ENCODE data around the gene TXNDC2.

Gene TXNDC2

DNA sequence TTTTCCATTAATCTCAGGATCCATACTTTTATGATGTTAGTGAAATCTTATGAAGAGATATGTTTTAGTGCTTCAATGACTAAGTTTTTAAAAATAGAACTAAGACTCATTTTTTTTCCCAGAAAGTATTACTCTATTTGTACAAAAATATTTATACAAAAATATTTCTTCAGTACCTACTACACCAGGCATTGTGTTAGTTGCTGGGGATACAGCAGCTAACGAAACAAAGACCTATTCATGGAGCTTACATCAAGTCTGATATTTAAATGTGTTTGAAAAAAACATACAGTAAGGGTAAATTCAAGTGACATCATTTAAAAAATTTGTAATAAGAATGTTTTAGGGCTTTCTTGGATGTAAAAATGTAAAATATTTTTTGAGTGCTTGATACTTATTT, 39.6 kb downstream of the TXNDC2 start:
- TF ChIP-seq, protein P1, sequence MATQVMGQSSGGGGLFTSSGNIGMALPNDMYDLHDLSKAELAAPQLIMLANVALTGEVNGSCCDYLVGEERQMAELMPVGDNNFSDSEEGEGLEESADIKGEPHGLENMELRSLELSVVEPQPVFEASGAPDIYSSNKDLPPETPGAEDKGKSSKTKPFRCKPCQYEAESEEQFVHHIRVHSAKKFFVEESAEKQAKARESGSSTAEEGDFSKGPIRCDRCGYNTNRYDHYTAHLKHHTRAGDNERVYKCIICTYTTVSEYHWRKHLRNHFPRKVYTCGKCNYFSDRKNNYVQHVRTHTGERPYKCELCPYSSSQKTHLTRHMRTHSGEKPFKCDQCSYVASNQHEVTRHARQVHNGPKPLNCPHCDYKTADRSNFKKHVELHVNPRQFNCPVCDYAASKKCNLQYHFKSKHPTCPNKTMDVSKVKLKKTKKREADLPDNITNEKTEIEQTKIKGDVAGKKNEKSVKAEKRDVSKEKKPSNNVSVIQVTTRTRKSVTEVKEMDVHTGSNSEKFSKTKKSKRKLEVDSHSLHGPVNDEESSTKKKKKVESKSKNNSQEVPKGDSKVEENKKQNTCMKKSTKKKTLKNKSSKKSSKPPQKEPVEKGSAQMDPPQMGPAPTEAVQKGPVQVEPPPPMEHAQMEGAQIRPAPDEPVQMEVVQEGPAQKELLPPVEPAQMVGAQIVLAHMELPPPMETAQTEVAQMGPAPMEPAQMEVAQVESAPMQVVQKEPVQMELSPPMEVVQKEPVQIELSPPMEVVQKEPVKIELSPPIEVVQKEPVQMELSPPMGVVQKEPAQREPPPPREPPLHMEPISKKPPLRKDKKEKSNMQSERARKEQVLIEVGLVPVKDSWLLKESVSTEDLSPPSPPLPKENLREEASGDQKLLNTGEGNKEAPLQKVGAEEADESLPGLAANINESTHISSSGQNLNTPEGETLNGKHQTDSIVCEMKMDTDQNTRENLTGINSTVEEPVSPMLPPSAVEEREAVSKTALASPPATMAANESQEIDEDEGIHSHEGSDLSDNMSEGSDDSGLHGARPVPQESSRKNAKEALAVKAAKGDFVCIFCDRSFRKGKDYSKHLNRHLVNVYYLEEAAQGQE (IDR thresholded peaks at IDR 0.05; ENCODE audit: insufficient read depth in 1 of 2, low read depth in 2 of 2, low read length in 2 of 2): no peak
- no peak for TF ChIP-seq FOXP2 (optimal IDR thresholded peaks at IDR 0.05; ENCODE audit: borderline replicate concordance, extremely low read depth, extremely low read length, insufficient read depth)
- no peak for TF ChIP-seq POLR2AphosphoS5 (IDR thresholded peaks at IDR 0.05; ENCODE audit: low read depth, low read length)
- TF ChIP-seq TAF1 (IDR thresholded peaks at IDR 0.05; ENCODE audit: borderline replicate concordance, insufficient read depth, low read length): no peak
- no peak for TF ChIP-seq SIN3A (IDR thresholded peaks at IDR 0.05; ENCODE audit: borderline replicate concordance, insufficient read depth, low read length)

DNA sequence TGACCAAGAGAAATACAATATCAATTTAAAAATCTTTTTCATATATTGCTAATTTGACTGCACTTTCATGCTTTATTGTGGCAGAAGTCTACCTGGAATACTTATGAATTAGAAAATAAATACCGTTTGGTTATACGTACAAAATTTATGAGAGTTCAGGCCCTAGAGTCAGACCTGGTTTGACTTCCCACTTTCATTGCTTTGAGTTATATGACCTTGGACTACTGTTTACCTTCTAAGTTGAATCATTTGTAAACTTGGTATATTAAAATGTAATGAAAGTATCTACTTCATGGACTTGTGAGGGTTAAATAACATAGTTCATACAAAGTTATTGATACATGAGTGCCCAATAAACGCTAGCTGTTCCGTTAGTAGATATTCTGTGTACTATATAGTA, 40.0 kb downstream of the TXNDC2 start:
- no peak for TF ChIP-seq TAF1 (IDR thresholded peaks at IDR 0.05; ENCODE audit: borderline replicate concordance, insufficient read depth, low read length)
- no peak for TF ChIP-seq SIN3A (IDR thresholded peaks at IDR 0.05; ENCODE audit: borderline replicate concordance, insufficient read depth, low read length)
- TF ChIP-seq, protein P1 (IDR thresholded peaks at IDR 0.05; ENCODE audit: insufficient read depth in 1 of 2, low read depth in 2 of 2, low read length in 2 of 2): no peak
- TF ChIP-seq FOXP2 (optimal IDR thresholded peaks at IDR 0.05; ENCODE audit: borderline replicate concordance, extremely low read depth, extremely low read length, insufficient read depth): no peak
- TF ChIP-seq POLR2AphosphoS5 (IDR thresholded peaks at IDR 0.05; ENCODE audit: low read depth, low read length): no peak

DNA sequence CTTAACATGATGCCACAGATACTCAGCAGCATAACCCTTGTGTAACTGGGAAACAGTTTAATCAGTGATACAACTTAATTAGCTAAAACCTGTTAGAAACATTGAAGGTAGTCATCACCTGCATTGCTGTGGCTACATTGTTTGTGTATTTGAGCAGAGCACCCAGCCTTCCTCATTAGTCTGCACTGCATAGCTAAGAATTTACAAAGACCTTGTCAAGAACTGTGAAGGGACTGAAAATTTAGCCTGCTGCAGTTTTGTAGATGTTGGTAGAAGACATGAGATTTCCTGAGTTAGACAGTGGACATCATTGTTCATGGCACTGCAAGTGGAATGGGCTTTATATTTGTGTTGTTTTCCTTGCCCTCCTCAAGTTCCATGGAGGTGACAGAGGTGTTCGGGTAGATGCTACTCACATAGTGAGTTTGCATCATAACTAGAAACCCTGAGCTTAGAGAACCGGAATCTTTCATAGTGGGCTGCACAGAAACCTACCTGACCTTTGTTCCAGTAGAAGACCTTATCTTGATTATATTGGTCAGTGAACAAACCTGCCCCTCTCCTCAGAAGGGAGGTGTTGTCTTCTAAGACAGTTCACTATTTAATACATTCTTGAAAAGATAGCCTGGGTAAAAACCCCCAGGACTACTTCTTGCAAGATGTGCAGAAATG, 40.6 kb downstream of the TXNDC2 start:
- TF ChIP-seq SIN3A (IDR thresholded peaks at IDR 0.05; ENCODE audit: borderline replicate concordance, insufficient read depth, low read length) (no peak), POLR2AphosphoS5 (IDR thresholded peaks at IDR 0.05; ENCODE audit: low read depth, low read length) (no peak), TAF1 (IDR thresholded peaks at IDR 0.05; ENCODE audit: borderline replicate concordance, insufficient read depth, low read length) (no peak), FOXP2 (optimal IDR thresholded peaks at IDR 0.05; ENCODE audit: borderline replicate concordance, extremely low read depth, extremely low read length, insufficient read depth) (no peak)
- TF ChIP-seq, protein P1 (IDR thresholded peaks at IDR 0.05; ENCODE audit: insufficient read depth in 1 of 2, low read depth in 2 of 2, low read length in 2 of 2): no peak

DNA sequence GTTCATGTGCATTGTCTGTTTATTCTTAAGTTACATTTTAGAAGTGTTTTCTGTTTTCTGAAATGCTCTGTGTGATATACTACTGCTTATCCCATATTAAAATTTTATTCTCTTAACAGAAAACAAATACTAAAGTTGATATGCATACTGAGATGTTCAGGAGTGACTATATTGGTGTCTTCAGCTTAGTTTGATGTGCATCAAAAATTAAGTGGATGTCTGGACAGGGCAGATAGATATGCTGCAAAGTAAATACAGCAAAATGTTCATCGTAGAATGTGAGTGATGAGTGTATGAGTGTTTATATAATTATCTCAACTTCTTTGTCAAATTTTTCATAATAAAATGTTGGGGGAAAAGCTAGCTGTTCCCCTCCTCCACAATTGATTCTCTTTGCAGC, 41.2 kb downstream of the TXNDC2 start:
- TF ChIP-seq SIN3A (IDR thresholded peaks at IDR 0.05; ENCODE audit: borderline replicate concordance, insufficient read depth, low read length) (no peak), FOXP2 (optimal IDR thresholded peaks at IDR 0.05; ENCODE audit: borderline replicate concordance, extremely low read depth, extremely low read length, insufficient read depth) (no peak)

DNA sequence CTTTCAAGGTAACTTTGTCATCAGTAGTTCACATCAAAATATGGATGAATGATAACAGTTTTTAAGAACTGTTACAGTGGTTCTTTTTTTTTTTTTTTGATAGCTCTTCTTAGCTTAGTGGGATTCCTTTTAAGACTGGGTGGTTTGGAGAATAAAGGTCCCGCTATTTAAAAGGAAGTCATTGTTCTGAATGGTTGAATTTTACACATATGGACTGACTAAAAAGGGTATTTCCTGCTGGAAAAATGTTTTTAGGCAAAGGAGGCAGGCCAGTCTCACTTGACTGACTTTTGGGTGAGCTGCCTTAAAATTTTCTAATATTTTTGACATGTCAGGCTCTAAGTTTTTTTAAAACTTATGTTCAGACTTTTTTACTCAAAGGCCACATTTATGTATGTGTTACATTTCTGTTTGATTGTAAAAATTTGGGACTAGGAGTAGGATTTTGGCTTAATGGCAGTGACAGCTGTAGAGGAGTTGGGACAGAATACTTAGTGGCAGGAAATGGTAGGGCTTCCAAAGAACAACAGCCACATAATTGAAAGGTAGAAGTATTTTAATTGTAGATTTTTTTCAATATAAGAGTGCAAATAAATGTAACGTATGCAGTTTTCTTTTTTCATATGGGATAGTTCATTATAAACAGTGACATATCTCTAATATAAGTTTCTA, 41.8 kb downstream of the TXNDC2 start:
- TF ChIP-seq TAF1 (IDR thresholded peaks at IDR 0.05; ENCODE audit: borderline replicate concordance, insufficient read depth, low read length): no peak
- TF ChIP-seq SIN3A (IDR thresholded peaks at IDR 0.05; ENCODE audit: borderline replicate concordance, insufficient read depth, low read length): no peak
- no peak for TF ChIP-seq POLR2AphosphoS5 (IDR thresholded peaks at IDR 0.05; ENCODE audit: low read depth, low read length)
- TF ChIP-seq, protein P1 (IDR thresholded peaks at IDR 0.05; ENCODE audit: insufficient read depth in 1 of 2, low read depth in 2 of 2, low read length in 2 of 2): no peak
- TF ChIP-seq FOXP2 (optimal IDR thresholded peaks at IDR 0.05; ENCODE audit: borderline replicate concordance, extremely low read depth, extremely low read length, insufficient read depth): no peak
